ENCODE measurements around the gene STEAP4.

STEAP4 gene

DNA sequence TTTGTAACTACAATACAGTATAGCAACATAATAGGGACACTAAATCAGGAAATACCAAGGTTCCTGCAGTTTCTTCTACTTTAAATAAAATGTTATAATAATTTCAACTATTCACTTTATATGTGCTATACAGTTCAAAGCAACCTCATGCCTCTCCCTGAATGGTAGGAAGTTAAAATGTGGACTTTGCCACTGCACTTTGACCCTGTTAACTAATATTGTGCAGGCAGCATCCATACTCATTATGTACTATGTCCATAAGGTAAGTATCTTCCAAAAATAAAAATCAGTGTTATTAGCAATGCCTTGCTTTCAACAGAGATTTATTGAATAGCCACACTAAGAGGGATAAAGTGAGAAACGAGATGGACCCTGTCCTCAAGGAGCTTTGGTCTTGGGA, 4.8 kb downstream of the STEAP4 start:
- H3K4me3 ChIP-seq (ENCODE audit: low read depth, low read length), result no peak overlapping the region
- in situ Hi-C loops (cut with HindIII; ENCODE audit: low sequenced_read_pairs), result no loop called here
- TF ChIP-seq, protein P1, sequence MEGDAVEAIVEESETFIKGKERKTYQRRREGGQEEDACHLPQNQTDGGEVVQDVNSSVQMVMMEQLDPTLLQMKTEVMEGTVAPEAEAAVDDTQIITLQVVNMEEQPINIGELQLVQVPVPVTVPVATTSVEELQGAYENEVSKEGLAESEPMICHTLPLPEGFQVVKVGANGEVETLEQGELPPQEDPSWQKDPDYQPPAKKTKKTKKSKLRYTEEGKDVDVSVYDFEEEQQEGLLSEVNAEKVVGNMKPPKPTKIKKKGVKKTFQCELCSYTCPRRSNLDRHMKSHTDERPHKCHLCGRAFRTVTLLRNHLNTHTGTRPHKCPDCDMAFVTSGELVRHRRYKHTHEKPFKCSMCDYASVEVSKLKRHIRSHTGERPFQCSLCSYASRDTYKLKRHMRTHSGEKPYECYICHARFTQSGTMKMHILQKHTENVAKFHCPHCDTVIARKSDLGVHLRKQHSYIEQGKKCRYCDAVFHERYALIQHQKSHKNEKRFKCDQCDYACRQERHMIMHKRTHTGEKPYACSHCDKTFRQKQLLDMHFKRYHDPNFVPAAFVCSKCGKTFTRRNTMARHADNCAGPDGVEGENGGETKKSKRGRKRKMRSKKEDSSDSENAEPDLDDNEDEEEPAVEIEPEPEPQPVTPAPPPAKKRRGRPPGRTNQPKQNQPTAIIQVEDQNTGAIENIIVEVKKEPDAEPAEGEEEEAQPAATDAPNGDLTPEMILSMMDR (IDR thresholded peaks at IDR 0.05; ENCODE audit: low read depth, low read length), result no peak
- DNase-seq (ENCODE audit: low read depth, low spot score), result no peak

DNA sequence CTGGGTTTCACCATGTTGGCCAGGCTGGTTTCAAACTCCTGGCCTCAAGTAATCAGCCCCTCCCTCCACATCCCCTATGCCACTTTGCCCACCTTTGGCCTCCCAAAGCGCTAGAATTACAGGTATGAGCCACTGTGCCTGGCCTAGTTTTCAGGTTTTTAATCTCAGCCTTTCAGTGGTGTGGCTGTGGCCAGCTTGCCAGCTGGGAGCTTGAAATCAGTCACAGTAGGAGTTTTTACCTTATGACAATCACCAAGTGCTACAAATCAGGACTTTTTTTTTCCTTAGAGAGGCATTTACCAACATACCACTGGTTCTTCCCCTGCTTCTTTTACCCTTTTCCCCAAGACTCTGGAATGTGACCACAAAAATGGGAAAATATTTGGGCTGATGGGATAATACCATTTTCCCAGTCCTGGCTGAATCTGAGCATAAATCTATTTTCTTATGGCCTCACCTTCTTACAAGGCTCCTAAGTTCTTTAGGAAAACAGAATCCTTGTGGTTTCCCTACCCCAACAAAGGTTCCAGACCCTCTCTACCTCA, 6.2 kb downstream of the STEAP4 start:
- DNase-seq (ENCODE audit: low read depth, low spot score), result no peak
- TF ChIP-seq, protein P1 (IDR thresholded peaks at IDR 0.05; ENCODE audit: low read depth, low read length), result no peak
- H3K4me3 ChIP-seq (ENCODE audit: low read depth, low read length), result no peak overlapping the region
- in situ Hi-C loops (cut with HindIII; ENCODE audit: low sequenced_read_pairs), result no loop called here

DNA sequence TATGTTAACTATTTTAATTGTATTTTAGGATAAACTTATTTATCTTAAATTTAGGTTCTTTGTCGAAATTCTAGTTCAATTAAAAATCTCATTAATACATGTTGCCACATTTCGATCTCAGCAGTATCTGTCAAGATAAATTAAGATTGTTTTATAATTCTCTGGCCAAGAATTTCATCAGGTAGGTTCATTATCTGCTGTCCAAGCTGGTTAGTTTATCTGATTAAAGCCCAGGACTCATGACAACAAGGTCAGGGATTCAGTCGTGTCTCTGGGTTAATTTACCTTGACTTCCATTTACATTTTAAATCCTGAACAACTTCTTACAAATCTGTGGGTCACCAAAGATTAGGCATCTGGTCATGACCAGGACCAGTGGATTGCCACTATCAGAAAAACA, 7.6 kb downstream of the STEAP4 start:
- in situ Hi-C loops (cut with HindIII; ENCODE audit: low sequenced_read_pairs), result no loop called here
- TF ChIP-seq, protein P1 (IDR thresholded peaks at IDR 0.05; ENCODE audit: low read depth, low read length), result no peak

DNA sequence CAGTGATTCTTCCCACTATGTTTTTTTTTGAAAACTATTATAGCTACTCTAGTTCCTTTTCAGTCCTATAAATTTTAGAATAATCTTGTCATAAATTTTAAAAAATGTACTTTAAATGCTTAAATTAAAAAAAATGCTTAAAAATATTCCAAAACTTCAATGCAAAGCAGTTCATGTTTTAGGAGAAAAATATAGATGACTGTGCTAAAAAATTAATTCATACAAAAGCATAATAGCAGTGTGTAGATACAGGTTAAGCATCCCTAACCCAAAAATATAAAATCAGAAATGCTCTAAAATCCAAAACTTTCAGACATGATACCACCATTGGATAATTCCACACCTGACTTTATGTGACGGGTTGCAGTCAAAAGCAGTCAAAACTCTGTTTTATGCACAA, 12.8 kb downstream of the STEAP4 start:
- no peak for DNase-seq (ENCODE audit: low read depth, low spot score)
- no peak overlapping the region for H3K4me3 ChIP-seq (ENCODE audit: low read depth, low read length)
- in situ Hi-C loops (cut with HindIII; ENCODE audit: low sequenced_read_pairs), result no loop called here
- TF ChIP-seq, protein P1 (IDR thresholded peaks at IDR 0.05; ENCODE audit: low read depth, low read length), result no peak

More for the DNA sequence above, 7.6 kb downstream of the STEAP4 start:
- no peak overlapping the region for H3K4me3 ChIP-seq (ENCODE audit: low read depth, low read length)
- DNase-seq (ENCODE audit: low read depth, low spot score), result no peak

DNA sequence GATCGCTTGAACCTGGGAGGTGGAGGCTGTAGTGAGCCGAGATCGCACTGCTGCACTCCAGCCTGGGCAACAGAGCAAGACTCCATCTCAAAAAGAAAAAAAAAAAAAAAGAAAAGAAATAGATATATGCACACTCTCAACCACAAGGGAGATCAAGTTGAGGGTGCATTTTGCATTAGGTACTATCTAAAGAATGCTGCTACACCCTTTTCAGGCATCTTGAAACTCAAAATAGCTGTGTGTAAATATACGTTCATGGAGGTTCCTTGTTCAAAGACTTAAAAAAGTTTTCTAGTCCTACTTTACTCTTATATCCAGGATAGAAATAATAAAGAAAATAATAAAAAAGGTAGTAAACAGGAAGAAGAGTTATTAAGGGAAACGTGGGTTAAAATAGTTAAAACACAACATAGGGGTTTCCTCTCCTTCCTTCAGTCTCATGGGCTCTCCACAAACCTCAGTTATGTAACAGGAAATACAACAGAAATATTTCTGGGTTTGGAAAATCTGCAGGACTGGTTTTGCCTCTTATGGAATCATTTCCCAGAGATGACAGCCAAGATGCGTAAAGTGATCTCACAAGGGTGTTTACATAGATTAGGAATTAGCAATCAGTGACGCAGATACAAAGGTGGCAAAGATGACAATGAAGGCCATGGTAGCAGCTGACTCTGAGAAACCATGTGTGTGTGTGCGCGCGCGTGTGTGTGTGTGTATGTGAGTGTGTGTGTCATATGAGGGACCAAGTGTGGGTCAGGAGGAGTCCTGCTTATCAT, 15.1 kb downstream of the STEAP4 start:
- in situ Hi-C loops (cut with HindIII; ENCODE audit: low sequenced_read_pairs), result no loop called here
- H3K4me3 ChIP-seq (ENCODE audit: low read depth, low read length), result no peak overlapping the region
- peak; percentile 38 for DNase-seq (ENCODE audit: low read depth, low spot score)
- TF ChIP-seq, protein P1 (IDR thresholded peaks at IDR 0.05; ENCODE audit: low read depth, low read length), result no peak

DNA sequence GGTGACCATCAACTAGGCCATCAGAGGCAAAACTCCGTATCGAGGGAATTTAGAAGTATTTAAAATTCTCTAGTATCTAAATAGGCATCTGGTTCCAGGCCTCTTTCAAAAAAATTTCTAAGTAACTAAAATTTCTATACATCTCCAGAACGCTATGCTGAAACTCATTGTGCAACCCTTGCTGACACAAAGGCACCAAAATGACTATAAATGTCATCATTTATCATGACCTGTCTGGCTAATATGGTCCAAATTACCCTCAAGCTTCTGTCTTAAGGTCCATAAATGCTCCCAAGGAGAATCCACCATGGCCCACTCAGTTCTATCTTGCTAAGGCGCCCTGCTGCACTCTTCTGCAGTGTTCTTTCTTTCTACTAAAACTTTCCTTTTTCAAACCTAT, 16.2 kb downstream of the STEAP4 start:
- H3K4me3 ChIP-seq (ENCODE audit: low read depth, low read length), result no peak overlapping the region
- DNase-seq (ENCODE audit: low read depth, low spot score), result no peak
- TF ChIP-seq, protein P1 (IDR thresholded peaks at IDR 0.05; ENCODE audit: low read depth, low read length), result no peak
- in situ Hi-C loops (cut with HindIII; ENCODE audit: low sequenced_read_pairs), result no loop called here

Data from astrocyte of the spinal cord (primary cell).